Esophagus muscularis mucosa (tissue), 4 donors: ENCODE measurements around the gene PIH1D1. TPM values are rescaled to one million over a fixed set of nuclear protein-coding genes. Genes with fewer than 3 reads are reported as not detected.

Experiments
- DNase-seq: peaks from one replicate; pipeline ENCODE4 v3.0.0-alpha.2; 2017; ENCODE audit errors: extremely low spot score
- H3K27ac ChIP-seq, 4 donors: fragments of 200-600 bp; sonication (generic); replicated peaks in 1 of 4; 1 replicate in 3 of 4; 2 replicates in 1 of 4; pipeline ENCODE4 v1.5.1; 2016 to 2019; ENCODE audit warnings: mild to moderate bottlenecking in 1 of 4
- H3K27me3 ChIP-seq, 4 donors: fragments of 200-600 bp; sonication (generic); one replicate each; pipeline versions ENCODE4 v1.5.1 to v1.6.0; 2016 to 2019
- H3K36me3 ChIP-seq, 4 donors: fragments of 200-600 bp; sonication (generic); one replicate each; pipeline ENCODE4 v1.5.1; 2016 to 2019
- H3K4me1 ChIP-seq, 4 donors: fragments of 200-600 bp; sonication (generic); one replicate each; pipeline ENCODE4 v1.5.1; 2016 to 2019
- H3K4me3 ChIP-seq, 4 donors: fragments of 200-600 bp; sonication (generic); 1 replicate in 2 of 4; 2 replicates in 2 of 4; pipeline ENCODE4 v1.5.1; 2016 to 2019; ENCODE audit warnings: mild to moderate bottlenecking in 4 of 4, moderate library complexity in 1 of 4
- H3K9me3 ChIP-seq, 4 donors: fragments of 200-600 bp; sonication (generic); 1 replicate in 3 of 4; 2 replicates in 1 of 4; pipeline ENCODE4 v1.5.1; 2016 to 2019
- EP300 ChIP-seq: sonication (generic); formaldehyde crosslinking; IDR thresholded peaks from one replicate; pipeline ENCODE4 v1.6.1; 2017; ENCODE audit warnings: antibody characterized with exemption
- POLR2A ChIP-seq: fragments of 450-650 bp; IDR thresholded peaks from one replicate; pipeline ENCODE4 v1.6.1; 2017; ENCODE audit warnings: antibody characterized with exemption, moderate library complexity, mild to moderate bottlenecking, low read depth
- POLR2AphosphoS5 ChIP-seq, 2 donors: sonication (generic); formaldehyde crosslinking; IDR thresholded peaks; one replicate each; pipeline ENCODE4 v1.6.1; 2017; ENCODE audit warnings: antibody characterized with exemption in 2 of 2
- WGBS: methylation state at CpG from one replicate; pipeline ENCODE4 v1.1.5; 2018; 5-methylcytosine and 5-hydroxymethylcytosine counted together
- intact Hi-C: fragments of 100-400 bp; cut with DNase I; formaldehyde crosslinking; loops from one replicate; pipeline ENCODE4 v1.15.1; 2023
- total RNA-seq, 4 donors: library from RNA; depleted of rRNA; stranded (reverse); fragments of >200 nt; gene quantifications; one replicate each; pipeline versions ENCODE4 v1.1.0 to v1.2.1, GENCODE V29; 2016
- TF ChIP-seq, protein P1 (sequence below), 3 experiments: fragments of 200-600 bp in 2 of 3; fragments of 450-650 bp in 1 of 3; sonication (generic) in 2 of 3; IDR thresholded peaks; one replicate each; pipeline ENCODE4 v1.5.1; 2017 to 2019; ENCODE audit warnings: antibody characterized with exemption in 3 of 3, mild to moderate bottlenecking in 2 of 3, moderate library complexity in 1 of 3

The PIH1D1 gene
- total RNA-seq = 10 to 100 TPM; 73.6 to 84.0 (median 78.4) TPM

DNA sequence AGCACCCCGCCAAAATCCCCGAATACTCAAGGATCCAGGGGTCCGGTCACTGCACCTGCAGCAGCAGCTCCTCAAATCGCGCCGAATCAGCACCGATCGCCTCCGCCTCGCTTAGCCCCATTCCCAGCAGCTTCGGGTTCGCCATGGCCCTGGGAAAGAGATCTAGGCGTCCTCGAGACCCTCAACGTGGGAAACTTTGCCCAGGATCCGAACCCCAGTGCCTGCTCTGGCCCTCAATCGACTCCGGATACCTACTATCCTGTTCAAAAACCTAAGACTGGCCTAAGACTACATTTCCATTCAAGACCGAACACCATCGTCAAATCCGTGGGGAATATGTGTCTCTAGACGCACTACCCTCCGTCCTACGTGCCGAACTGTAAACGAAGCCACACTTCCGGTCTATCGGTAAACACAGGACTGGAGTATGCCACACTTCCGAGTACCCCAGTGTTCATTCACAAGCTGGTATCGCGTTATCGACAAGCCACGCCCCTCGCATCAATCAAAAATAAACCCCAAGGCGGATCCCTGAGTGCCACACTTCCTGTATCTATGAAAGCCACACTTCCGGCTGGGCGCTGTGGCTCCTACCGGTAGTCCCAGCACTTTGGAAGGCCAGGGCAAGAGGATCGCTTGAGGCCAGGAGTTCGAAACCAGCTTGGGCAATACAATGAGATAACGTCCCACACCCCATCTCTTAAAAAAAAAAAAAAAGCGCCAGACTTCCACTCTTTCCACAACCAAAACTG, at the start of gene PIH1D1:
Gene PIH1D1, minus strand, starts transcription at position 385 of the 752 bp plus-strand sequence. Its CDS starts 240 bp downstream, at position 145.
- Histone ChIP-seq H3K9me3 (no peaks in the 10 kb centered on the region), H3K36me3 (peaks cover 5 to 37% (median 24%) of the 10 kb centered on the region in 4 donors), H3K4me3 (peak within 1 kb of the TSS; percentile 62 to 86 (median 71)), H3K27me3 (no peaks in the 10 kb centered on the region), H3K4me1 (peaks cover 13 to 60% (median 43%) of the 10 kb centered on the region in 4 donors), H3K27ac (peak within 1 kb of the TSS; percentile 92 to 97 (median 94))
- TF ChIP-seq EP300 (no peak), POLR2A (no peak), POLR2AphosphoS5 (IDR thresholded peaks at IDR 0.05) (peak; percentile 85 to 92)
- TF ChIP-seq, protein P1, sequence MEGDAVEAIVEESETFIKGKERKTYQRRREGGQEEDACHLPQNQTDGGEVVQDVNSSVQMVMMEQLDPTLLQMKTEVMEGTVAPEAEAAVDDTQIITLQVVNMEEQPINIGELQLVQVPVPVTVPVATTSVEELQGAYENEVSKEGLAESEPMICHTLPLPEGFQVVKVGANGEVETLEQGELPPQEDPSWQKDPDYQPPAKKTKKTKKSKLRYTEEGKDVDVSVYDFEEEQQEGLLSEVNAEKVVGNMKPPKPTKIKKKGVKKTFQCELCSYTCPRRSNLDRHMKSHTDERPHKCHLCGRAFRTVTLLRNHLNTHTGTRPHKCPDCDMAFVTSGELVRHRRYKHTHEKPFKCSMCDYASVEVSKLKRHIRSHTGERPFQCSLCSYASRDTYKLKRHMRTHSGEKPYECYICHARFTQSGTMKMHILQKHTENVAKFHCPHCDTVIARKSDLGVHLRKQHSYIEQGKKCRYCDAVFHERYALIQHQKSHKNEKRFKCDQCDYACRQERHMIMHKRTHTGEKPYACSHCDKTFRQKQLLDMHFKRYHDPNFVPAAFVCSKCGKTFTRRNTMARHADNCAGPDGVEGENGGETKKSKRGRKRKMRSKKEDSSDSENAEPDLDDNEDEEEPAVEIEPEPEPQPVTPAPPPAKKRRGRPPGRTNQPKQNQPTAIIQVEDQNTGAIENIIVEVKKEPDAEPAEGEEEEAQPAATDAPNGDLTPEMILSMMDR (IDR thresholded peaks at IDR 0.05) = peak; percentile 17 to 40 (median 28)
- 1% methylated on average over 42 of the region's 42 CpGs for WGBS
- intact Hi-C loops = no loop called here
- peak; percentile 99 for DNase-seq

DNA sequence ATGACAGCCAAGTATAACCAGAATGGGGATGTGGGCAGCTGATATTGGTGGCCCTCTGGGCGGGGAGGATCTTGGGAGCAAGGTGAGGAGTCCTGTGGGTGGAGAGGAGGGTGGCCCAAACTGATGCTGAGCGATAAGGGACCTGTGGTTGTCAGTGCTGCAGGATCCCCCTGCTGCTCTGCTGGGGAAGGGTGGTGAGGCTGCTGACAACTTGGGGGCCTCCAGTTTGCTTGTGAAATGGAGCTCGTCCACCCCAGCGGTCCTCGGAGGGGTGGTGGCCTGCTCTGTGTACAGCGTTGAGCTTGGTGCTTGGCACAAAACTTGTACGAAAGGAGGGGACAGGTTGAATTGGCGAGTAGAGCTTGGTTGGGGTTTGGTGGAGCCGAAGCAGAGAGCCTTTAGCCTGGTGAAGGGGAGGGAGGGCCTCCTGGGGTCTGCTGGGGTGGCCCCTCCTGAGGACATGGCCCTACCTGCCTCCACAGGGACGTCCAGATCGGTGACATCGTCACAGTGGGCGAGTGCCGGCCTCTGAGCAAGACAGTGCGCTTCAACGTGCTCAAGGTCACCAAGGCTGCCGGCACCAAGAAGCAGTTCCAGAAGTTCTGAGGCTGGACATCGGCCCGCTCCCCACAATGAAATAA, 47.5 kb upstream of the PIH1D1 start:
- no peak for DNase-seq
- intact Hi-C loops = no loop called here
- Histone ChIP-seq H3K9me3 (no peaks in the 10 kb centered on the region), H3K27ac (peak overlapping the region; percentile 46 to 97 (median 66)), H3K36me3 (peaks cover 24 to 37% (median 31%) of the 10 kb centered on the region in 4 donors), H3K4me1 (peaks cover 35 to 62% (median 59%) of the 10 kb centered on the region in 4 donors), H3K4me3 (peak overlapping the region; percentile 32 to 54 (median 36)), H3K27me3 (no peaks in the 10 kb centered on the region)
- WGBS = 67% methylated on average over 17 of the region's 19 CpGs
- TF ChIP-seq, protein P1 (IDR thresholded peaks at IDR 0.05) = no peak
- no peak for TF ChIP-seq POLR2AphosphoS5 (IDR thresholded peaks at IDR 0.05)
- no peak for TF ChIP-seq EP300
- no peak for TF ChIP-seq POLR2A

DNA sequence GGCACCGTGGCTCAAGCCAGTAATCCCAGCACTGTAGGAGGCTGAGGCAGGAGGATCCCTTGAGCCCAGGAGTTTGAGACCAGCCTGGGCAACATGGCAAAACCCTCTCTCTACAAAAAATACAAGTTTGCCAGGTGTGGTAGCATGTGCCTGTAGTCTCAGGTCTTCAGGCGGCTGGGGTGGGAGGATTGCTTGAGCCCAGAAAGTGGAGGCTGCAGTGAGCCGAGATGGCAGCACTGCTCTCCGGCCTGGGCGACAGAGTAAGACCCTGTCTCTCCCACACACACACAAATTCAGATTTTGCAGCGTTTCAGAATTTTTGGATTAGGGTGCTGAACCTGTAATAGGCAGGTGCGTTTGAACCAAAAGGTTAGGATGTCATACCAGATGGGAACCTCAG, 46.9 kb upstream of the PIH1D1 start:
- Histone ChIP-seq H3K4me1 (peaks cover 35 to 62% (median 58%) of the 10 kb centered on the region in 4 donors), H3K36me3 (peaks cover 24 to 38% (median 32%) of the 10 kb centered on the region in 4 donors), H3K9me3 (no peaks in the 10 kb centered on the region), H3K4me3 (peak overlapping the region in 1 of 4 donors; percentile 7), H3K27ac (peak overlapping the region in 2 of 4 donors; percentile 46 to 97), H3K27me3 (no peaks in the 10 kb centered on the region)
- 88% methylated on average over 7 of the region's 7 CpGs for WGBS
- no peak for TF ChIP-seq POLR2AphosphoS5 (IDR thresholded peaks at IDR 0.05)
- no peak for TF ChIP-seq POLR2A
- no peak for TF ChIP-seq EP300
- TF ChIP-seq, protein P1 (IDR thresholded peaks at IDR 0.05) = no peak
- no peak for DNase-seq
- intact Hi-C loops = no loop called here

DNA sequence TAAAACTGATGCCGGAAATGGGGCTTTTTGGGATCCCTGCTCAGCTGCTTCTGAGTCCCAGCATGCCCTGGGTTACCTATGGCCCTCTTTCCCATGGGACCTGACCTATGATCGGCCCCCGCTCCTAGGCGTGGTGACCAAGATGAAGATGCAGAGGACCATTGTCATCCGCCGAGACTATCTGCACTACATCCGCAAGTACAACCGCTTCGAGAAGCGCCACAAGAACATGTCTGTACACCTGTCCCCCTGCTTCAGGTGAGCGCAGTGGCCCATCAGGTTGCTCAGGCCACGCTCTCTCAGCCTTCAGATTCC, 46.1 kb upstream of the PIH1D1 start:
- H3K27ac ChIP-seq = peak overlapping the region in 3 of 4 donors; percentile 93 to 97 (median 94)
- DNase-seq = no peak
- intact Hi-C loops = no loop called here
- TF ChIP-seq, protein P1 (IDR thresholded peaks at IDR 0.05) = no peak
- TF ChIP-seq POLR2A (no peak), POLR2AphosphoS5 (IDR thresholded peaks at IDR 0.05) (no peak), EP300 (no peak)
- peaks cover 31 to 56% (median 53%) of the 10 kb centered on the region in 4 donors for H3K4me1 ChIP-seq
- H3K27me3 ChIP-seq = no peaks in the 10 kb centered on the region
- no peaks in the 10 kb centered on the region for H3K9me3 ChIP-seq
- peak overlapping the region; percentile 71 to 91 (median 84) for H3K4me3 ChIP-seq
- H3K36me3 ChIP-seq = peaks cover 28 to 45% (median 37%) of the 10 kb centered on the region in 4 donors
- 96% methylated on average over 11 of the region's 12 CpGs for WGBS
